ENCODE results near the gene RASGEF1B. TPM values are rescaled to one million over a fixed set of nuclear protein-coding genes. Genes with fewer than 3 reads are reported as not detected.

RASGEF1B gene
- total and polyA plus RNA-seq, 2 of the 13 experiments (the other 11 are each of a cell fraction or from before 2014, with no cell fraction given) = 0.04 TPM

- intact Hi-C loops (cut with micrococcal nuclease; ENCODE audit: unreplicated experiment) = no loop called here
- Histone ChIP-seq H3K79me2 (ENCODE audit: insufficient read depth, low read length) (no peaks in the 10 kb centered on the region), H3K27me3 (ENCODE audit: control insufficient read depth in 1 of 2, insufficient read depth in 2 of 2, low read length in 2 of 2) (no peaks in the 10 kb centered on the region), H3K27ac (ENCODE audit: extremely low read length, insufficient read depth, low read length) (no peak overlapping the region), H3K4me1 (ENCODE audit: insufficient read depth, low read length) (no peaks in the 10 kb centered on the region), H3K36me3 (replicated peaks in 1 of 2; ENCODE audit: control insufficient read depth in 1 of 2, insufficient read depth in 2 of 2, low read length in 2 of 2) (no peaks in the 10 kb centered on the region), H2AFZ (ENCODE audit: low read length) (no peak overlapping the region), H3K4me2 (ENCODE audit: low read depth, low read length) (no peak overlapping the region), H3K9me3 (ENCODE audit: low read length) (no peaks in the 10 kb centered on the region), H3K4me3 (replicated peaks in 1 of 3; ENCODE audit: insufficient read depth in 1 of 3, low read depth in 2 of 3, low read length in 3 of 3) (no peak overlapping the region), H3K9ac (ENCODE audit: insufficient read depth, low read depth, low read length) (no peak overlapping the region), H4K20me1 (ENCODE audit: insufficient read depth, low read length) (no peaks in the 10 kb centered on the region)
- WGBS (ENCODE audit: low lambda C conversion rate) = 25% methylated on average over 2 of the region's 2 CpGs
- in situ Hi-C loops (cut with HindIII; ENCODE audit: extremely low pct_ligation_motif_present, low pct_unique_long_range_greater_than_20kb) = no loop called here
- no TSS peak for BruUV-seq (replicated peaks)
- ChIA-PET POLR2A (no interaction called here), CTCF (ENCODE audit: low intra/inter-chr PET ratio, low total read pairs) (no interaction called here)
- FAIRE-seq (no peak), DNase-seq (ENCODE audit: low spot score) (no peak), ATAC-seq (no peak)
- TF ChIP-seq UBTF (CRISPR knock-in tag; IDR thresholded peaks at IDR 0.05) (no peak), HNRNPH1 (optimal IDR thresholded peaks at IDR 0.05; ENCODE audit: low read depth, low read length) (no peak), CEBPG (CRISPR knock-in tag; IDR thresholded peaks at IDR 0.05) (no peak), ZNF251 (CRISPR knock-in tag; IDR thresholded peaks at IDR 0.05) (no peak), POGK (CRISPR knock-in tag; conservative IDR thresholded peaks at IDR 0.05) (no peak), ZNF557 (CRISPR knock-in tag; IDR thresholded peaks at IDR 0.05) (no peak), MED13 (CRISPR knock-in tag; IDR thresholded peaks at IDR 0.05) (no peak), POGZ (CRISPR knock-in tag; IDR thresholded peaks at IDR 0.05) (no peak), ZNF512B (CRISPR knock-in tag; IDR thresholded peaks at IDR 0.05; ENCODE audit: borderline replicate concordance) (no peak), ZNF496 (CRISPR knock-in tag; IDR thresholded peaks at IDR 0.05; ENCODE audit: insufficient replicate concordance) (no peak), CBX5 (CRISPR knock-in tag; IDR thresholded peaks at IDR 0.05; ENCODE audit: borderline replicate concordance) (no peak), MBNL3 (CRISPR knock-in tag; conservative IDR thresholded peaks at IDR 0.05) (no peak), ZHX1 (CRISPR knock-in tag; IDR thresholded peaks at IDR 0.05; ENCODE audit: low read depth) (no peak), HNRNPUL1 (IDR thresholded peaks at IDR 0.05; ENCODE audit: low read depth, low read length) (no peak), ZNF160 (CRISPR knock-in tag; IDR thresholded peaks at IDR 0.05) (no peak), ZNF570 (CRISPR knock-in tag; IDR thresholded peaks at IDR 0.05; ENCODE audit: borderline replicate concordance) (no peak), ZNF441 (CRISPR knock-in tag; IDR thresholded peaks at IDR 0.05; ENCODE audit: borderline replicate concordance) (no peak)
Observed at GRCh38 chr4:81380437-81380836, 91.3 kb downstream of the RASGEF1B start.

Data from HepG2 (cell line).